ENCODE results near the gene ZNF44.
"Not testable (repeated sequence)": the region's sequence is repeated elsewhere in the genome, so short reads cannot be mapped to it uniquely, and the experiment has no call there.

DNA sequence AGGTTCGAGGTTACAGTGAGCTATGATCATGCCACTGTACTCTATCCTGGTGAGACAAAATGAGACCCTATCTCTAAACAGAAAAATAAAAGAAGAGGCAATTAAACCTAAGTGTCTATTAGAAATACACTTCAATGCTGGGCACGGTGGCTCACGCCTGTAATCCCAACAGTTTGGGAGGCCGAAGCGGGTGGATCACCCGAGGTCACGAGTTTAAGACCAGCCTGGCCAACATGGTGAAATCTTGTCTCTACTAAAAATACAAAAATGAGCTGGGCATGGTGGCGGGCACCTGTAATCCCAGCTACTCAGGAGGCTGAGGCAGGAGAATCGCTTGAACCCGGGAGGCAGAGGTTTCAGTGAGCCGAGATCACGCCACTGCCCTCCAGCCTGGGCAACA is 14.2 kb upstream of the ZNF44 start:
- TF ChIP-seq, protein P1, sequence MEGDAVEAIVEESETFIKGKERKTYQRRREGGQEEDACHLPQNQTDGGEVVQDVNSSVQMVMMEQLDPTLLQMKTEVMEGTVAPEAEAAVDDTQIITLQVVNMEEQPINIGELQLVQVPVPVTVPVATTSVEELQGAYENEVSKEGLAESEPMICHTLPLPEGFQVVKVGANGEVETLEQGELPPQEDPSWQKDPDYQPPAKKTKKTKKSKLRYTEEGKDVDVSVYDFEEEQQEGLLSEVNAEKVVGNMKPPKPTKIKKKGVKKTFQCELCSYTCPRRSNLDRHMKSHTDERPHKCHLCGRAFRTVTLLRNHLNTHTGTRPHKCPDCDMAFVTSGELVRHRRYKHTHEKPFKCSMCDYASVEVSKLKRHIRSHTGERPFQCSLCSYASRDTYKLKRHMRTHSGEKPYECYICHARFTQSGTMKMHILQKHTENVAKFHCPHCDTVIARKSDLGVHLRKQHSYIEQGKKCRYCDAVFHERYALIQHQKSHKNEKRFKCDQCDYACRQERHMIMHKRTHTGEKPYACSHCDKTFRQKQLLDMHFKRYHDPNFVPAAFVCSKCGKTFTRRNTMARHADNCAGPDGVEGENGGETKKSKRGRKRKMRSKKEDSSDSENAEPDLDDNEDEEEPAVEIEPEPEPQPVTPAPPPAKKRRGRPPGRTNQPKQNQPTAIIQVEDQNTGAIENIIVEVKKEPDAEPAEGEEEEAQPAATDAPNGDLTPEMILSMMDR (conservative IDR thresholded peaks at IDR 0.05) = not testable (repeated sequence)
- TF ChIP-seq ZFX (IDR thresholded peaks at IDR 0.05) = not testable (repeated sequence)

Measured in C4-2B (cell line).